Brain pericyte (primary cell): ENCODE results near the gene UVRAG.
"Not testable (repeated sequence)": the region's sequence is repeated elsewhere in the genome, so short reads cannot be mapped to it uniquely, and the experiment has no call there.

Experiments
- DNase-seq: peaks from one replicate; pipeline ENCODE4 v3.0.0-alpha.2; 2012; ENCODE audit warnings: low read depth, low spot score

The UVRAG gene

DNA sequence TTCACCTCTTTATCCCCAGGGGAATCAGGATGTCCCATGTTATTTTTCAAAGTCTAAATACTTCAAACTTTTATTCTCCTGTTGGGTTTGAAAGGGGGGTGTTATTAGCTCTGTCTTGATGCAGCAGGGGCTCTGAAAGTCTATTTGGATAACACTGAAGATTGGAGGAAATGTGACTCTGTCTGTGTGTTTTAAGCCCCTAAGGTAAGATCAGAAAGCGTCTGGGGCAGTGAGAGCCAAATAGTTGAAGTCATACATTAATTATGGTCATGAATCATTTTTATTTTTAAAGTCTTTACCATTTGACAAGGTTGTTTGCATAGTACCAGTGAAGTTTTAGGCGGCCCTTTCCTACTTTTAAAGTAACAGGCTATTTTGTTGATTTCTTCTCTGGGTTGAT is 139.0 kb downstream of the UVRAG start:
- DNase-seq, result no peak

DNA sequence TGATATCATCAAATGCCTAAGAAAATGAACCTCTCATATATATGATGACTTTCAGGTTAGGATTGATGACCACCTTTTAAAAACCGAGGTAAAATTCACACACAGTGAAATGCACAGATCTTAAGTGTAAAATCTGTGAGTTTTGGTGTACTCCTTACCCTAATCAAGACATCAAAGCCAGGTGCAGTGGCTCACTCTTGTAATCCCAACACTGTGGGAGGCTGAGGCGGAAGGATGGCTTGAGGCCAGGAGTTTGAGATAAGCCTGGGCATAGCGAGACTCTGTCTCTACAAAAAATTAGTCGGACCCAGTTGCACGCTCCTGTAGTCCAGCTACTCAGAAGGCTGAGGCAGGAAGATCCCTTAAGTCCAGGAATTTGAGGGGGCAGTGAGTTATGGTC is 140.4 kb downstream of the UVRAG start:
- no peak for DNase-seq

DNA sequence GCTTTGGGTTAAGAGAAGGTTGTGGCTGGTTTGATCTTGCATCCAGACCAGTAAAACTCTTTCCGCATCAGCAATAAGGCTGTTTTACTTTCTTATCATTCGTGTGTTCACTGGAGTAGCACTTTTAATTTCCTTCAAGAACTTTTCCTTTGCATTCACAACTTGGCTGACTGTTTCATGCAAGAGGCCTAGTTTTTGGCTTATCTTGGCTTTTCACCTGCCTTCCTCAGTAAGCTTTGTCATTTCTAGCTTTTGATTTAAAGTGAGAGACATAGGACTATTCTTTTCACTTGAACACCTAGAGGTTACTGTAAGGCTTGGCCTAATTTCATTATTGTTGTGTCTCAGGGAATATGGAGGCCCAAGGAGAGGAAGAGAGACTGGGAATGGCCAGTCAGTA is 144.5 kb downstream of the UVRAG start:
- no peak for DNase-seq

DNA sequence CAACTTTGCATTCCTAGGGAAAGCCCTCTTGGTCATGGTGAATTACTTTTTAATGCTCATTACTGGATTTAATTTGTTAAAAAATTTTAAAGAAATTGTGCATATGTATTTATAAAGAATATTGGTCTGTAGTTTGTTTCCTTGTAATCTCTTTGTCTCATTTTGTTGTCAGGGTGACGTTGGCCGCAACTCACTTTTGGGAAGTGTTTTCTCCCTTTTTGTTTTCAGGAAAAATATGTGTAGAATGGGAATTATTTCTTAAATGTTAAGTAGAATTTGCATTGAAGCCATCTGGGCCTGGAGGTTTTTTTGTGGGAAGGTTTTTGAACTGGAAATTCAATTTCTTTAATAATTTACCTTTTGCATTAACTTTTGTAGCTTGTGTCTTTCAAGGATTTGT is 149.1 kb downstream of the UVRAG start:
- no peak for DNase-seq

DNA sequence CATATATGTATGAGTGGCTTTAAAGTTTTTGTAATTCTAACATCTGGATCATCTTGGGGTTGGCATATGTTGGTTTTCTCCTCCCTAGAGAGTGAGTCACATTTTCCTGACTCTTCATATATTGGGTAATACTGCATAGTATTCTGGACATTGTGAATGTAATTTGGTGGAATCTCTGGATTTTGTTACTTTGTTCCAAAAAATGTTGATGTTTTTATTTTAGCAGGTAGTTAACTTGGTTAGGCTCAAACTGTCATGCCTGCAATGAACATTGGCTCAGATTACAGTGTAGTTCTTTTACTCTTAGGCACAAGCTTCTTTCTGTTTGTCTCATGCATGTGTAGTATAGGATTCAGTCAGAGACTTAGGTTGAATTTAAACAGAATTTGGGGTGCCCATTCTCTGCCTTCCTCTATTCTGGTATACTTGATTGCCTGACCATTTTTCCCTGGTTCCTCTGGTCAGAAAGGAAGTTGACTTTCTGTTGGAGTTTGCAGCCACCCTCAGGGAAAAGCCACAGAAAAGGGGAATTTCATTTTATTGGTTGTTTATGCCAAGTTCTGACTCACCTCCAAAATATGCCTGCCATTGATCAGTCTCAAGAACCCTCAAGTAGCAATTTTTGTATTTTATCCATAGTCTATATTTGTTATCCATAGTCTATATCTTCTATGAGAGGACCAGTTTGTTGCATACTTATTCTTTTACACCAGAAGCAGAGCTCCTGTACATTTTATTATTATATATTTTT is 151.7 kb downstream of the UVRAG start:
- no peak for DNase-seq

DNA sequence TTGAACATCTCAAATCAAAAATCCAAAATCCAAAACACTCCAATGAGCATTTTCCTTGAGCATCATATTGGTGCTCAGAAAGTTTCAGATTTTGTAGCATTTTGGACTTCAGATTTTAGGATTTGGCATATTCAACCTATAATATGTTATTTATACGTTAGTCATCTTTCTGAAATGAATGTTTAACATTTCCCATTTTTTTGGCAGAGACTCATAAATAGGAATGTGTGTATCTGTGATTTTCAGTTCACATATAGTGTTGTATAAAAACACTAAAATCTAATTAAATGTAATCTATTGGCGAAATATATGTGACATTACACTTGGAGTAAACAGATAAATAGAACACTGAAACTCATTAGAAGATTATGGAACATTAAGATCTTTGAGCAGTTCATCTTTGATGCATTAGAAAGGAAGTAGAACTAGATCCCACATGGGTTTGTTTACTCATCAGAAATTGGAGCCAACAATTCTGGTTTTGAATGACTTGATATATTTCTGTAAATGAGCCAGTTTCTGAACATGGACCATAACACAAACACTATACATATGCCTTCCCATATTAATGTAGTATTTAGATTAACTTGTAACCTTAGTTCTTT is 153.1 kb downstream of the UVRAG start:
- no peak for DNase-seq

DNA sequence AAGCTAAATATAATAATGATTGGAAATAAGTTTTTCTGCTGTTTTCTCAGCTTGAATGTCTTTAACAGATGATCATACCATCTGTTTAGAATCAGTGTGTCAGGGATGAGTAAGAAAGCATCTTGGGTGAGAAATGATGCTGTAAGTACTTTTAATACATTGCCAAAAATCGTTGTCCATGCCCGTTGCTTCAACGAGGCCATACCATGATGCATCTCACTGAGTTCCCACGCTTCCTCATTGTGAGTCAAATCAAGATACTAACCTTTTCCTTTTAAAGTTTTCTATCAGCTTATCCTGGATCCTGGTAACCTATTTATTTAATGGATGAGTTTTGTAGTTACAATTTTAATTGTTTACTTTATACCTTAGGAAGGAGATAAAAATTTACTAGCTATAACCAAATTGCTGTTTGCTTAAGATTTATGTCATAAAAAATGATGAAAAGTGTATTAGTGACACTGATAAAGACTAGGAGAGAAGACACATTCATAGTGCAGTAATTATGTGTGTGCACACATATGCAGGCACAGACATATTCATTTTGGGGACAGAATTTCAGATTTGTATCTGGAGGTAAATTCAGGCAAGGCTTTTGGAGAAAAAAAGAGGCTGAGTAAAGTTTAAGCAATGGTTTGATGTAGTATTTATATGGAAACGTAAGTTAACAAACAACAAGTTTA is 154.8 kb downstream of the UVRAG start:
- DNase-seq, result no peak

DNA sequence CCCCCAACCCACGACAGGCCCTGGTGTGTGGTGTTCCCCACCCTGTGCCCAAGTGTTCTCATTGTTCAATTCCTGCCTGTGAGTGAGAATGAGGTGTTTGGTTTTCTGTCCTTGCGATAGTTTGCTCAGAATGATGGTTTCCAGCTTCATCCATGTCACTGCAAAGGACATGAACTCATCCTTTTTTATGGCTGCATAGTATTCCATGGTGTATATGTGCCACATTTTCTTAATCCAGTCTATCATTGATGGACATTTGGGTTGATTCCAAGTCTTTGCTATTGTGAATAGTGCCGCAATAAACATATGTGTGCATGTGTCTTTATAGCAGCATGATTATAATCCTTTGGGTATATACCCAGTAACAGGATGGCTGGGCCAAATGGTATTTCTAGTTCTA is 158.7 kb downstream of the UVRAG start:
- not testable (repeated sequence) for DNase-seq

DNA sequence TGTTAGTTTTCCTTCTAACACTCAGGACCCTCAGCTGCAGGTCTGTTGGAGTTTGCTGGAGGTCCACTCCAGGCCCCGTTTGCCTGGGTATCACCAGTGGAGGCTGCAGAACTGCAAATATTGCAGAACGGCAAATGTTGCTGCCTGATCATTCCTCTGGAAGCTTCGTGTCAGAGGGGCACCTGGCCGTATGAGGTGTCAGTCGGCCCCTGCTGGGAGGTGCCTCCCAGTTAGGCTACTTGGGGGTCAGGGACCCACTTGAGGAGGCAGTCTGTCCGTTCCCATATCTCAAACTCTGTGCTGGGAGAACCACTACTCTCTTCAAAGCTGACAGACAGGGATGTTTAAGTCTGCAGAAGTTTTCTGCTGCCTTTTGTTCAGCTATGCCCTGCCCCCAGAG is 164.1 kb downstream of the UVRAG start:
- not testable (repeated sequence) for DNase-seq

DNA sequence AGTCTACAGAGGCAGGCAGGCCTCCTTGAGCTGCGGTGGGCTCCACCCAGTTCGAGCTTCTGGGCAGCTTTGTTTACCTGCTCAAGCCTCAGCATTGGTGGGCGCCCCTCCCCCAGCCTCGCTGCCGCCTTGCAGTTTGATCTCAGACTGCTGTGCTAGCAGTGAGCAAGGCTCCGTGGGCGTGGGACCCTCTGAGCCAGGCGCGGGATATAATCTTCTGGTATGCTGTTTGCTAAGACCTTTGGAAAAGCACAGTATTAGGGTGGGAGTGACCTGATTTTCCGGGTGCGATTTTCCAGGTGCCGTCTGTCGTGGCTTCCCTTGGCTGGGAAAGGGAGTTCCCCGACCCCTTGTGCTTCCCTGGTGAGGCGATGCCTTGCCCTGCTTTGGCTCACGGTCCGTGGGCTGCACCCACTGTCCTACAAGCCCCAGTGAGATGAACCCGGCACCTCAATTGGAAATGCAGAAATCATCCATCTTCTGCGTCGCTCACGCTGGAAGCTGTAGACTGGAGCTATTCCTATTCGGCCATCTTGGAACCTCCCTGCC is 164.5 kb downstream of the UVRAG start:
- not testable (repeated sequence) for DNase-seq

DNA sequence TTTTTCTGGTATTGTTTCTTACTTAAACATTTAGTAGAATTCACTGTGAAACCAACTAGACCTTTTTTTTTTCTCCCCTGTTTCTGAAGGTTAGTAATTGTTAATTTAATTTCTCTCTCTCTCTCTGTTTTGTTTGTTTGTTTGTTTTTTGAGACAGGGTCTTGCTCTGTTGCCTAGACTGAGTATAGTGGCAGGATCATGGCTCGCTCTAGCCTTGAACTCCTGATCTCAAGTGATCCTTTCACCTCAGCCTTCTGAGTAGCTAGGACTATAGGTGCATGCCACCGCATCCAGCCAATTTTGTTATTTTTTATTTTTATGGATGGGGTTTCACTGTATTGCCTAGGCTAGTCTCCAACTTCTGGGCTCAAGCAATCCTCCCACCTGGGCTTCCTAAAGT is 165.0 kb downstream of the UVRAG start:
- DNase-seq, result no peak

DNA sequence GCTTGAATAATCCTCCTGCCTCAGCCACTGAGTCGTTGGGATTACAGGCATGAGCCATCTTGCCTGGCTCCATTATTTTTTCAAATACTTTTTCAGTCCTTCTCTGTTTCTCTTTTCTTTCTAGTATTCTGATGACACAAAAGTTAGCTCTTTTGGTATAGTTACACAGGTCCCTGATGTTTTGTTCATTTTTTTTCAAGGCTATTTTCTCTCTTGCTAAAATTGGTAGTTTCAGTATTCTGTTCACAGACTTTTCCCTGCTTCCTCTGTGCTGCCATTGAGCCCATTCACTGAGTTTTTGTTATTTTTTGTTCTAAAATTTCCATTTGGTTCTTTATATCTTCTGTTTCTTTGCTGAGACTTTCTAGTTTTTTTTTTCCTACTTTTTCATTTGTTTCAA is 166.5 kb downstream of the UVRAG start:
- DNase-seq, result no peak

DNA sequence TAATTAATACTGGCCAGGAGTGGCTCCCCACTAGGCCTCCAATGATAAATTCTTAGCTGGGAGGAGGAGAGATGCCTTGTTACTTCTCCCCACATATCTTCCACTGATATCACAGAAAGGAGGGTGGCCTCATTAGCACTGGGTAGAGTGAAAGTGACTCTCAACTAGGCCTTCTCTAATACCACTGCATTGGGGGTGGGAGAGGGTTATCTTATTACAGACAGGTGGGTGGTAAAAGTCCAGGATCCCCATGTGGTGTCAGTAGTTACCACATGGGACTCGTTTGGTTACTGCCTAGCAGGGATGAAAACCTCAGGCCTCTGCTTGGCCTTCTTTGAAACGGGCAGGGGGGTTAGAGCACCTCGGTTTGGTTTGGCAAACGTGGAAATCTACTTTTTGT is 167.3 kb downstream of the UVRAG start:
- DNase-seq, result no peak

DNA sequence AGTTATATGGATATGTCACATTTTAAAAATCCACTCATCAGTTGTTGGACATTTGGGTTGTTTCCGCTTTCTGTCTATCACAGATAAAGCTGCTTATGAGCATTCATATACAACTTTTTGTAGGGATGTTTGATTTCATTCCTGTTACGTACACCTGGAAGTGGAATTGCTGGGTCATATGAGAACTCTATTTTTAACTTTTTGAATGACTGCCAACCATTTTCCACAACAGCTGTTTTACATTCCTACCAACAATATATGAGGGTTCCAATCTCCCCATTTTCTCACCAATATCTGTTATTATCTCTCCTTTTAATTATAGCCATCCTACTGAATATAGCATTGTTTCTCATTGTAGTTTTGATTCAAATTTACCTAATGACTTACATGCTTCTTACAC is 172.0 kb downstream of the UVRAG start:
- no peak for DNase-seq

DNA sequence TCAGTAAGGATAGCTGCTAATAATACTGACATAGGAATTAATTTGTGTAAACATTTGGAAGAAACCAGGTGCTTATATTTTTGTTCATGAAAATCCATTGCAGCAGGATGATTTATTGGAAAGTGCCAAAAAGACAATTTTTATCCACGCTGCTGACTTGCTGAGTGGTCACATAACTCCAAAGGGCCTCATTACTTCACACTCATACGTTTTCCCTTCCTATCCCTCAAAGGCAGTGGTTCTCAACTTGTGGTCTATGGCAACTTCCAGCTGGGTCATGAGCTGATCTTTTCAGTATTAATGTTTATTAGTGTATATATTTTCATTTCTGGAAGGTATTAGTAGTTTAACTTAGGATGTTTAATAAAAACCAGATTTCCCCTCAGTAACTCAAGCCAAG is 178.1 kb downstream of the UVRAG start:
- no peak for DNase-seq

DNA sequence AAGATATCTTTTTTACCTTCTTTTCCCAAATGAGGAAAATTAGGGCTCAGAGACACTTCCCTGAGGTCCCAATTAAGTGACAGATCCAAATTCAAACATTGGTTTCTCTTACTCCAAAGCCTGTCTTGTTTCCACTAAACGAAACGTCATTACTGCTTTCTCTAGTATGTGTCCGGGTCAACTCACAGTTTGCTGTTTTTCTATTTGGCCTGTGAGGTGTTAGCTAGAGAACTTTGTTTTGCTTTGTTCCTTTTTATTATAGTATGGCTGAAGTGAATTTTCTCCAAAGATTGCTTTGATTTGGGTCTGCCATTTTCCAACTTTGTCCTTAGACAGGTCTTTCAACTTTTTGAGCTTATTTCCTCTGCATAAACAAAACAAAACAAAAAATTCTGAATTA is 179.6 kb downstream of the UVRAG start:
- DNase-seq, result no peak

DNA sequence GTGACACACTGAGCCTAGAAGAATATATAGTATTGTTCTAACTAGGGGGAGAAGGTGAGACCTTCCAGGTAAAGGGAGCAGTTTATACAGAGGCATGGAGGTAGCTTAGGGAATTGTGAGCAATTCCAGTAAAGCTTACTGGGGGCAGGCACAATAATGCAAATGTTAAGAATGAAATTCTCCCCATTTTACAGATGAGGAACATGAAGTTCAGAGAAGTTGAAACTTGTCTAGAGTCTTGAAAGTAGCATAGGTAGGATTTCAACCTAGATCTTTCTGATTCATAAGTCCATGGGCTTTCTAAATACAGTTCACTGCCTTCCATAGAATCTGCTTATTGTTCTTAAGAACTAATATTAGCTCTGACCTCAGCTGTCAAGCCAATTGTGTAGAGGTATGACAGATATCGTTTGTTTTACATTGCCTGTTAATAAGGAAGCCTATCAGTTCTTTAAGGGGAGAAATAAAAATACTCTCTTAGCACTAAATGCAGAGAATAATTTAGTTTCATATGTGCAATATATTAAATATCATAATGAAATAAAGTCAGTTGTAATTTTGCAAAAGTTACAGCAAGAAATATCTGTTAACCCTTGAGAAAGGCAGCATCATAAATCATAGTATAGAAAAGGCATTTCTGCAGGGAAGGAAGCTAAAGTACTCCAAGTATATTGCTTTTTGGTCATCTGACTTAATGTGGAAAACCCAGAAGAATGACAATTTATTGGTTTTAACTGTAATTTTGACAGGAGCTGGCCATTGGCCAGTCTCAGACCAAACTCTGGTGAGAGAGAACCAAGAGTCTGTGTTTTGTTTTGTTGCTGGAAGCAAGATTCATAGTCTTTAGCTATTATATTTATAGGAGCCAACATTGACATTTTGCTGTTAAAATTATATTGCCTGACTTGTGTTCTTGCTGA is 181.8 kb downstream of the UVRAG start:
- no peak for DNase-seq

DNA sequence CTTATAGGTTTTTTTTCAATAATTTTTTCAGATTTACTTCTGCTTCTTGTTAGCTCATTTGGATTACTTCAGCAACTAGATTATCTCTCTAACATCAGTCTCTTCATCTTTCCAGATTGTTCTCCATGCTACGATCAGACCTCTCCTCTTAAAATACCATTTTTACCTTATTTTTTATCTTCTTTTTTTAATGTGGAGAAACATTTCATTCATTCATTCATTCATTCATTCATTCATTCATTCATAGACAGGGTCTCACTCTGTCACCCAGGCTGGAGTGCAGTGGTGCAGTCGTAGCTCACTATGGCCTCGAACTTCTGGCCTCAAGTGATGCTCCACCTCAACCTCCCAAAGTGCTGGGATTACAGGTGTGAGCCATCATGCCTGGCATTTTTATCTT is 189.4 kb downstream of the UVRAG start:
- DNase-seq, result no peak

DNA sequence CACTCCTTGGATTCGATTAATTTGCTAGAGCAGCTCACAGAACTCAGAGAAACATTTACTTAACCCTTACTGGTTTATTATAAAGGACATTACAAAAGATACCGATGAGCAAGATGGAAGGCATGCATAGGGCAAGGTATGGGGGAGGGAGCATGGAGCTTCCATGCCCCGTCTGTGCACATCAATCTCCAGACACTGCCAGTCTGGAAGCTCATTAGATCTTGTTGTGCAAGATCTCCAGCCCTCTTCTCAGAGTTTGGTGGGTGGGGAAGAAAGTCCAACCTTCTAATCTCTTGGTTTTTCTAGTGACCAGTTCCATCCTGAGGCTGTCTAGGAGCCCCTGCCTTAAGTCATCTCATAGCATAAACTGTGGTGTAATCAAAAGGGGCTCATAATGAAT is 190.7 kb downstream of the UVRAG start:
- no peak for DNase-seq

DNA sequence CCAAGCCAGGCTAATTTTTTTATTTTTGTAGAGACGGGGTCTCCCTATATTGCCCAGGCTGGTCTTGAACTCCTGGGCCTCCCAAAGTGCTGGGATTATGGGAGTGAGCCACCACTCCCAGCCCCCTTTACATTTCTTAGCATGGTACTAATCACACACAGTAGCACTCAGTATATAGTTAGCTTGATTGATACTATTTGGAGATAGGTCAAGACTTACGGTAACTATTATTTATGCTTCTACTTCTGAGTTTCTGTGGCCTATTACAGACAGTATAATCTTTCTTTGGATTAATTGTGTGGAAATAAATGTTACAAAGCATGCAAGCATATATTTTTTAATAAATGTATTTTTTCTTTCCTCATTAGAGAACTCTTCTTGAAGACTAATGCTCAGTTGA is 192.2 kb downstream of the UVRAG start:
- DNase-seq, result no peak

DNA sequence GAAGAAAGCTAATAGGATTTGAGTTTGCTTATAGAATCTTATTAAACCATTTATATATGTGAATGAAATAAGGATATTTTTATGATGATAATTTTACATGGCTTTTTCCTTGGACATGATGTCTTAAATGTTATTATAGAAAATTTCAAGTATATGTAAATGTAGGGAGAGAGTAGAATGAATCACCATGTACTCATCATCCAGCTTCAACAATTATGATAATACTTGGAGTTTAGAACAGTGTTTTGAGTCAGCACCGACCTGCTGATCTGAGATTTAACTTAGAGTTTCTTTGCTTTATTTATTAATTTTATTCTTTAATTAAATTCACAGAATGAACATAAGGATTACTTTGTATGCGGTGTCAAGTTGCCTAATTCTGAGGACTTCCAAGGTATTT is 193.5 kb downstream of the UVRAG start:
- DNase-seq, result no peak

DNA sequence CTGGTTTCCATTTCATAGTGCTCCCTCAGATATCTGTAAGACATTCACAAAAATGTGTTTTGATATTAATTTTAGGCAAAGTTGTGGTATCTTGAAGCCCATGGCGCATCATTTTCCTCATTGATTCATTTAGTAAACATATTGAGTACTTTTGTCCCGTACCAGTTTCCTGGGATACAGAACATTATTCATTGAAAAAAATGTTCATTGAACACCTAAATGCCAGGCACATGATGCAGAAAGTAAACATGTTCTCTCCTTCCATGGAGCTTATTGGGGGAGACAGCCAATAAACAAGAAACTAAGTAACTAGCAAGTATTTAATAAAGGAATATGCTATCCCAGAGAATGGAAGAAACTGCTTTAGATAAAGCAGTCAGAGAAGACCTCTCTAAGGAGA is 195.0 kb downstream of the UVRAG start:
- no peak for DNase-seq
